Neuron (in vitro differentiated cells): Measurements from ENCODE around the gene RETNLB.

ENCODE experiments used
- H2AFZ ChIP-seq: one replicate; pipeline ENCODE4 v1.6.1; 2013; ENCODE audit warnings: low read depth, mild to moderate bottlenecking, inconsistent platforms, low read length, moderate library complexity
- H3K27me3 ChIP-seq: one replicate; pipeline ENCODE4 v1.6.1; 2013; ENCODE audit warnings: low read length; ENCODE audit not compliant: insufficient read depth
- H3K36me3 ChIP-seq: one replicate; pipeline ENCODE4 v1.6.1; 2013; ENCODE audit warnings: low read length; ENCODE audit not compliant: insufficient read depth
- H3K4me1 ChIP-seq: one replicate; pipeline ENCODE4 v1.6.1; 2013; ENCODE audit warnings: low read length; ENCODE audit not compliant: insufficient read depth
- H3K4me3 ChIP-seq: 2 replicates; pipeline ENCODE4 v1.5.1; 2013; ENCODE audit warnings: mild to moderate bottlenecking, low read length, moderate library complexity
- H3K9me3 ChIP-seq: one replicate; pipeline ENCODE4 v1.6.1; 2013; ENCODE audit warnings: low read length

The RETNLB gene

GRCh38 chr3:108728105-108728504, 29.1 kb downstream of the RETNLB start:
- Histone ChIP-seq H3K4me3 (no peak overlapping the region), H3K4me1 (no peaks in the 10 kb centered on the region), H2AFZ (no peak overlapping the region)

GRCh38 chr3:108724101-108724500, 33.1 kb downstream of the RETNLB start:
- no peaks in the 10 kb centered on the region for H3K36me3 ChIP-seq
- H3K9me3 ChIP-seq, result no peaks in the 10 kb centered on the region
- H3K4me1 ChIP-seq, result no peaks in the 10 kb centered on the region
- no peak overlapping the region for H2AFZ ChIP-seq
- no peak overlapping the region for H3K4me3 ChIP-seq
- no peaks in the 10 kb centered on the region for H3K27me3 ChIP-seq

More at GRCh38 chr3:108728105-108728504, 29.1 kb downstream of the RETNLB start:
- Histone ChIP-seq H3K36me3 (no peaks in the 10 kb centered on the region), H3K9me3 (no peaks in the 10 kb centered on the region), H3K27me3 (no peaks in the 10 kb centered on the region)

- Histone ChIP-seq H3K27me3 (no peaks in the 10 kb centered on the region), H2AFZ (no peak overlapping the region), H3K36me3 (no peaks in the 10 kb centered on the region), H3K4me1 (no peaks in the 10 kb centered on the region), H3K4me3 (no peak overlapping the region), H3K9me3 (no peaks in the 10 kb centered on the region)
Measured at GRCh38 chr3:108722724-108723123, 34.5 kb downstream of the RETNLB start.

- no peaks in the 10 kb centered on the region for H3K4me1 ChIP-seq
- H2AFZ ChIP-seq, result no peak overlapping the region
- H3K4me3 ChIP-seq, result no peak overlapping the region
- H3K27me3 ChIP-seq, result no peaks in the 10 kb centered on the region
- H3K36me3 ChIP-seq, result no peaks in the 10 kb centered on the region
- H3K9me3 ChIP-seq, result no peaks in the 10 kb centered on the region
Measured at GRCh38 chr3:108719178-108719806, 37.9 kb downstream of the RETNLB start.

GRCh38 chr3:108718454-108718853, 38.8 kb downstream of the RETNLB start:
- H2AFZ ChIP-seq, result no peak overlapping the region
- H3K36me3 ChIP-seq, result no peaks in the 10 kb centered on the region
- H3K27me3 ChIP-seq, result no peaks in the 10 kb centered on the region
- no peaks in the 10 kb centered on the region for H3K4me1 ChIP-seq
- no peak overlapping the region for H3K4me3 ChIP-seq
- no peaks in the 10 kb centered on the region for H3K9me3 ChIP-seq

- no peaks in the 10 kb centered on the region for H3K9me3 ChIP-seq
- H3K4me3 ChIP-seq, result no peak overlapping the region
- no peaks in the 10 kb centered on the region for H3K27me3 ChIP-seq
- no peaks in the 10 kb centered on the region for H3K4me1 ChIP-seq
- no peak overlapping the region for H2AFZ ChIP-seq
- H3K36me3 ChIP-seq, result no peaks in the 10 kb centered on the region
Measured at GRCh38 chr3:108713816-108714215, 43.4 kb downstream of the RETNLB start.

- Histone ChIP-seq H3K9me3 (no peaks in the 10 kb centered on the region), H3K36me3 (no peaks in the 10 kb centered on the region), H3K27me3 (no peaks in the 10 kb centered on the region), H3K4me3 (no peak overlapping the region), H2AFZ (no peak overlapping the region), H3K4me1 (no peaks in the 10 kb centered on the region)
Measured at GRCh38 chr3:108713009-108713516, 44.1 kb downstream of the RETNLB start.
